ENCODE data around the gene LMAN2L. TPM values are rescaled to one million over a fixed set of nuclear protein-coding genes. Genes with fewer than 3 reads are reported as not detected.

The LMAN2L gene
- total RNA-seq, 2 experiments from 2014 or later, result 7.4 to 7.9 TPM

Other genes with a start within 250 kb of the LMAN2L start
- gene NEURL3, start 234.7 kb downstream of the LMAN2L start, total RNA-seq, result not detected
- gene ARID5A, start 203.3 kb downstream of the LMAN2L start, total RNA-seq, result 10 to 100 TPM; 37.7 to 40.1 TPM
- 10 to 100 TPM; 60.8 to 64.4 TPM for gene KANSL3, start 101.8 kb downstream of the LMAN2L start, total RNA-seq
- gene FER1L5, start 97.3 kb downstream of the LMAN2L start, total RNA-seq, result not detected
- gene CNNM4, start 20.8 kb upstream of the LMAN2L start, total RNA-seq, result 1 to 10 TPM; 7.1 TPM
- gene CNNM3, start 76.2 kb upstream of the LMAN2L start, total RNA-seq, result 10 to 100 TPM; 28.1 to 29.9 TPM
- 10 to 100 TPM; 12.6 to 17.2 TPM for gene ANKRD23, start 104.0 kb upstream of the LMAN2L start, total RNA-seq
- gene ANKRD39, start 118.0 kb upstream of the LMAN2L start, total RNA-seq, result 10 to 100 TPM; 35.4 to 36.7 TPM
- gene SEMA4C, start 130.0 kb upstream of the LMAN2L start, total RNA-seq, result 10 to 100 TPM; 21.0 to 24.5 TPM
- gene FAM178B, start 246.5 kb upstream of the LMAN2L start, total RNA-seq, result 1 to 10 TPM in 1 of 2 experiments, under 1 TPM in 1; 0.39 to 1.2 TPM